Stimulated activated CD4-positive, alpha-beta T cell treated with anti-CD3 and anti-CD28 coated beads, Interleukin-2, amount 100 ng/mL, for 24 hours (primary cell): ENCODE results near the gene ELSPBP1.
"Not testable (repeated sequence)": the region's sequence is repeated elsewhere in the genome, so short reads cannot be mapped to it uniquely, and the experiment has no call there.

ENCODE experiments used
- DNase-seq, 2 donors: peaks; one replicate each; pipeline ENCODE4 v3.0.0-alpha.2; 2020

Gene ELSPBP1

GRCh38 chr19:47994209-47994802 is at the start of gene ELSPBP1:
Gene ELSPBP1, plus strand, starts transcription at chr19:47994632. Its CDS starts 14,036 bp downstream, at chr19:48008668.
- no peak for DNase-seq

- DNase-seq = peak in 1 of 2 donors; percentile 29
Measured at GRCh38 chr19:47949852-47950521, 44.4 kb upstream of the ELSPBP1 start.

- not testable (repeated sequence) for DNase-seq
Measured at GRCh38 chr19:47952132-47952531, 42.3 kb upstream of the ELSPBP1 start.

GRCh38 chr19:47955936-47956335 is 38.5 kb upstream of the ELSPBP1 start:
- DNase-seq = peak in 1 of 2 donors; percentile 32

GRCh38 chr19:47973529-47973928 is 20.9 kb upstream of the ELSPBP1 start:
- DNase-seq = no peak

GRCh38 chr19:47991191-47991808 is 3.1 kb upstream of the ELSPBP1 start:
- DNase-seq = no peak

GRCh38 chr19:47992070-47992469 is 2.4 kb upstream of the ELSPBP1 start, which contains the start of gene BSPH1:
Gene BSPH1, minus strand, starts transcription at chr19:47992170. Its CDS starts 89 bp downstream, at chr19:47992081.
- DNase-seq = no peak

GRCh38 chr19:47996230-47996727 is 1.8 kb downstream of the ELSPBP1 start:
- DNase-seq = no peak

- no peak for DNase-seq
Measured at GRCh38 chr19:47998800-47999199, 4.4 kb downstream of the ELSPBP1 start.

GRCh38 chr19:48000846-48001245 is 6.4 kb downstream of the ELSPBP1 start:
- no peak for DNase-seq

GRCh38 chr19:48004236-48004635 is 9.8 kb downstream of the ELSPBP1 start:
- no peak for DNase-seq

GRCh38 chr19:48006762-48007161 is 12.3 kb downstream of the ELSPBP1 start:
- peak; percentile 8 to 19 for DNase-seq

GRCh38 chr19:48010932-48011758 is 16.7 kb downstream of the ELSPBP1 start:
- no peak for DNase-seq

- DNase-seq = no peak
Measured at GRCh38 chr19:48020686-48021085, 26.3 kb downstream of the ELSPBP1 start.

GRCh38 chr19:48023011-48023410 is 28.6 kb downstream of the ELSPBP1 start:
- no peak for DNase-seq

- no peak for DNase-seq
Measured at GRCh38 chr19:48023518-48023917, 29.1 kb downstream of the ELSPBP1 start.

GRCh38 chr19:48025480-48025879 is 31.0 kb downstream of the ELSPBP1 start:
- no peak for DNase-seq

GRCh38 chr19:48029431-48029830 is 35.0 kb downstream of the ELSPBP1 start:
- DNase-seq = no peak

- DNase-seq = no peak
Measured at GRCh38 chr19:48030073-48030472, 35.6 kb downstream of the ELSPBP1 start.

- DNase-seq = no peak
Measured at GRCh38 chr19:48033604-48034003, 39.2 kb downstream of the ELSPBP1 start.

GRCh38 chr19:48036765-48037164 is 42.3 kb downstream of the ELSPBP1 start:
- DNase-seq = no peak

- no peak for DNase-seq
Measured at GRCh38 chr19:48041877-48042580, 47.6 kb downstream of the ELSPBP1 start.
